Measurements from ENCODE around the gene TRAPPC8. TPM values are rescaled to one million over a fixed set of nuclear protein-coding genes. Genes with fewer than 3 reads are reported as not detected.
"Not testable (repeated sequence)": the region's sequence is repeated elsewhere in the genome, so short reads cannot be mapped to it uniquely, and the experiment has no call there.

TRAPPC8 gene
- total and polyA plus RNA-seq, 10 of the 15 experiments (the other 5 are each of a cell fraction or from before 2014, with no cell fraction given) = 13.0 to 75.4 (median 24.8) TPM

- no TSS peak for BruUV-seq (replicated peaks)
- Histone ChIP-seq H3K9me3 (replicated peaks; ENCODE audit: control insufficient read depth, insufficient read depth, low read length) (no peaks in the 10 kb centered on the region), H3K79me2 (ENCODE audit: control insufficient read depth, insufficient read depth, low read length) (no peaks in the 10 kb centered on the region), H3K36me3 (ENCODE audit: control insufficient read depth in 2 of 2, insufficient read depth in 2 of 2, low read length in 1 of 2) (no peaks in the 10 kb centered on the region), H4K20me1 (ENCODE audit: control insufficient read depth, insufficient read depth) (no peaks in the 10 kb centered on the region), H2AFZ (ENCODE audit: control insufficient read depth, low read depth, low read length) (no peak overlapping the region), H3K4me2 (ENCODE audit: control insufficient read depth, insufficient read depth) (no peak overlapping the region), H3K4me3 (no peak overlapping the region), H3K27ac (ENCODE audit: control insufficient read depth, insufficient read depth) (no peak overlapping the region), H3K9ac (ENCODE audit: control insufficient read depth, insufficient read depth, low read length) (no peak overlapping the region), H3K4me1 (ENCODE audit: control insufficient read depth, insufficient read depth, low read length) (no peaks in the 10 kb centered on the region), H3K27me3 (replicated peaks in 1 of 2; ENCODE audit: control insufficient read depth in 2 of 2, insufficient read depth in 2 of 2, low read length in 1 of 2) (no peaks in the 10 kb centered on the region)
- SMC1A ChIA-PET (ENCODE audit: uncharacterized antibody, unreplicated experiment) = interaction anchor here (0.7 to 1.8 kb wide), 4 partner anchors 19 to 252 kb away, joined by 3 to 6 read pairs (median 4); no protein-coding TSS in a partner anchor
- ATAC-seq = no peak
- POLR2A ChIA-PET = no interaction called here
- CTCF ChIA-PET = interaction anchor here (1.6 kb wide), 1 partner anchor 91 kb away, joined by 6 read pairs; no protein-coding TSS in a partner anchor
- in situ Hi-C loops (cut with MboI) = no loop called here
- FAIRE-seq = no peak
- 32% methylated on average over 3 of the region's 3 CpGs for WGBS (ENCODE audit: insufficient coverage, insufficient replicate concordance, low lambda C conversion rate, missing lambda C conversion rate)
- intact Hi-C loops (cut with micrococcal nuclease; ENCODE audit: unreplicated experiment) = no loop called here
- RAD21 ChIA-PET (ENCODE audit: unreplicated experiment) = no interaction called here
- TF ChIP-seq MXI1 (IDR thresholded peaks at IDR 0.05; ENCODE audit: low read depth, low read length) = no peak
- DNase-seq (ENCODE audit: low read depth, low spot score) = no peak
Measured at GRCh38 chr18:31814132-31814531, 128.8 kb downstream of the TRAPPC8 start.

- FAIRE-seq; ATAC-seq; H3K36me3 ChIP-seq (ENCODE audit: control insufficient read depth in 2 of 2, insufficient read depth in 2 of 2, low read length in 1 of 2); POLR2A ChIA-PET; RAD21 ChIA-PET (ENCODE audit: unreplicated experiment); SMC1A ChIA-PET (ENCODE audit: uncharacterized antibody, unreplicated experiment); H3K4me3 ChIP-seq; in situ Hi-C loops (cut with MboI); intact Hi-C loops (cut with micrococcal nuclease; ENCODE audit: unreplicated experiment); H3K9ac ChIP-seq (ENCODE audit: control insufficient read depth, insufficient read depth, low read length); H2AFZ ChIP-seq (ENCODE audit: control insufficient read depth, low read depth, low read length); CTCF ChIA-PET; H3K4me1 ChIP-seq (ENCODE audit: control insufficient read depth, insufficient read depth, low read length); H3K9me3 ChIP-seq (replicated peaks; ENCODE audit: control insufficient read depth, insufficient read depth, low read length); H3K79me2 ChIP-seq (ENCODE audit: control insufficient read depth, insufficient read depth, low read length); H3K4me2 ChIP-seq (ENCODE audit: control insufficient read depth, insufficient read depth); DNase-seq (ENCODE audit: low read depth, low spot score); H4K20me1 ChIP-seq (ENCODE audit: control insufficient read depth, insufficient read depth); BruUV-seq (replicated peaks); H3K27me3 ChIP-seq (replicated peaks in 1 of 2; ENCODE audit: control insufficient read depth in 2 of 2, insufficient read depth in 2 of 2, low read length in 1 of 2); H3K27ac ChIP-seq (ENCODE audit: control insufficient read depth, insufficient read depth): not testable (repeated sequence)
- 63% methylated on average over 7 of the region's 7 CpGs for WGBS (ENCODE audit: insufficient coverage, insufficient replicate concordance, low lambda C conversion rate, missing lambda C conversion rate)
Measured at GRCh38 chr18:31810336-31811130, 132.4 kb downstream of the TRAPPC8 start.

- DNase-seq (ENCODE audit: low read depth, low spot score); ATAC-seq; RAD21 ChIA-PET (ENCODE audit: unreplicated experiment); intact Hi-C loops (cut with micrococcal nuclease; ENCODE audit: unreplicated experiment); H3K79me2 ChIP-seq (ENCODE audit: control insufficient read depth, insufficient read depth, low read length); CTCF ChIA-PET; SMC1A ChIA-PET (ENCODE audit: uncharacterized antibody, unreplicated experiment); H3K4me2 ChIP-seq (ENCODE audit: control insufficient read depth, insufficient read depth); in situ Hi-C loops (cut with MboI); H4K20me1 ChIP-seq (ENCODE audit: control insufficient read depth, insufficient read depth); H3K9me3 ChIP-seq (replicated peaks; ENCODE audit: control insufficient read depth, insufficient read depth, low read length); BruUV-seq (replicated peaks); FAIRE-seq; H3K9ac ChIP-seq (ENCODE audit: control insufficient read depth, insufficient read depth, low read length); H3K27me3 ChIP-seq (replicated peaks in 1 of 2; ENCODE audit: control insufficient read depth in 2 of 2, insufficient read depth in 2 of 2, low read length in 1 of 2); H3K4me3 ChIP-seq; H2AFZ ChIP-seq (ENCODE audit: control insufficient read depth, low read depth, low read length); H3K27ac ChIP-seq (ENCODE audit: control insufficient read depth, insufficient read depth); H3K4me1 ChIP-seq (ENCODE audit: control insufficient read depth, insufficient read depth, low read length); H3K36me3 ChIP-seq (ENCODE audit: control insufficient read depth in 2 of 2, insufficient read depth in 2 of 2, low read length in 1 of 2); POLR2A ChIA-PET: not testable (repeated sequence)
- 47% methylated on average over 4 of the region's 4 CpGs for WGBS (ENCODE audit: insufficient coverage, insufficient replicate concordance, low lambda C conversion rate, missing lambda C conversion rate)
Measured at GRCh38 chr18:31809049-31809448, 133.9 kb downstream of the TRAPPC8 start.
